ENCODE measurements around the gene INPP4A. TPM values are rescaled to one million over a fixed set of nuclear protein-coding genes. Genes with fewer than 3 reads are reported as not detected.
A peak's percentile ranks its signal among the peaks of the same experiment; 100 is the strongest.

INPP4A gene
- total RNA-seq (2014; rRNA removed) (23.4 and 28.6 TPM in 2 replicates), Bru-seq, nascent RNA (percentile 67 among the genes with signal in this experiment), BruChase-seq, experiment 1, labeled RNA remaining after a 6-hour chase (percentile 63 among the genes with signal in this experiment), BruChase-seq, experiment 2, labeled RNA remaining after a 2-hour chase (percentile 75 among the genes with signal in this experiment)
- long read RNA-seq, transcript INPP4A-205 (25 exons, 3,365 nt) = major isoform, 11 of 59 reads
- long read RNA-seq, partial matches to known transcripts = 22 of 59 reads
- long read RNA-seq, other reads (novel, unspliced or antisense) = 26 of 59 reads

- no peaks in the 10 kb centered on the region for H3F3A ChIP-seq (ENCODE audit: low read length, unreplicated experiment)
- peak within 1 kb of the TSS; percentile 94 for H3K4me2 ChIP-seq (ENCODE audit: low read length)
- ChIA-PET POLR2A (ENCODE audit: unreplicated experiment) (no interaction called here), CTCF (no interaction called here)
- peaks cover 45% of the 10 kb centered on the region for H3K79me2 ChIP-seq (ENCODE audit: low read length)
- no peaks in the 10 kb centered on the region for H3K9me3 ChIP-seq (ENCODE audit: low read length)
- H3K9me2 ChIP-seq (replicated peaks; ENCODE audit: low read length) = no peaks in the 10 kb centered on the region
- H3K9ac ChIP-seq (ENCODE audit: low read length) = peak within 1 kb of the TSS; percentile 75
- DNase-seq (peak; percentile 80), ATAC-seq (peak; percentile 90)
- H3K4me3 ChIP-seq (ENCODE audit: low read length) = peak within 1 kb of the TSS; percentile 85
- H2AFZ ChIP-seq (ENCODE audit: low read length) = peak within 1 kb of the TSS; percentile 98
- H4K20me1 ChIP-seq (ENCODE audit: low read length) = peaks cover 24% of the 10 kb centered on the region
- H3K4me1 ChIP-seq (ENCODE audit: insufficient read depth, low read length) = peaks cover 22% of the 10 kb centered on the region
- no peak within 1 kb of the TSS for H3K27ac ChIP-seq (ENCODE audit: low read length)
- TF ChIP-seq CTCF (conservative IDR thresholded peaks at IDR 0.05; ENCODE audit: low read depth, low read length) (no peak), EZH2phosphoT487 (IDR thresholded peaks at IDR 0.05; ENCODE audit: borderline replicate concordance, low read length) (no peak), EZH2 (IDR thresholded peaks at IDR 0.05; ENCODE audit: low read length, unreplicated experiment) (no peak)
- H3K27me3 ChIP-seq (ENCODE audit: low read length) = no peaks in the 10 kb centered on the region
- BruUV-seq (replicated peaks) = no TSS peak
- intact Hi-C loops (cut with micrococcal nuclease) = loop anchor here (10.0 kb wide), 1 partner anchor 160 kb away; the partner anchor contains the start of genes COA5 and UNC50
- H3K36me3 ChIP-seq (ENCODE audit: low read depth, low read length) = no peaks in the 10 kb centered on the region
Measured at GRCh38 chr2:98444436-98445176, at the start of gene INPP4A. INPP4A (plus strand) TSS chr2:98444858; CDS start chr2:98520049, 75,191 bp downstream.

DNA sequence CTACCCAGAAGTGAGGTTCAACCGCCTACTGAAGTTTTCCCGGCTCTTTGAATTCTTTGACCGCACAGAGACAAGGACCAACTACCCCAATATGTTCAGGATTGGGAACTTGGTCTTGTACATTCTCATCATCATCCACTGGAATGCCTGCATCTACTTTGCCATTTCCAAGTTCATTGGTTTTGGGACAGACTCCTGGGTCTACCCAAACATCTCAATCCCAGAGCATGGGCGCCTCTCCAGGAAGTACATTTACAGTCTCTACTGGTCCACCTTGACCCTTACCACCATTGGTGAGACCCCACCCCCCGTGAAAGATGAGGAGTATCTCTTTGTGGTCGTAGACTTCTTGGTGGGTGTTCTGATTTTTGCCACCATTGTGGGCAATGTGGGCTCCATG lies 48.7 kb upstream of the INPP4A start:
- ATAC-seq (no peak), DNase-seq (no peak)
- no peaks in the 10 kb centered on the region for H3K9me2 ChIP-seq (replicated peaks; ENCODE audit: low read length)
- no peaks in the 10 kb centered on the region for H3F3A ChIP-seq (ENCODE audit: low read length, unreplicated experiment)
- H3K4me1 ChIP-seq (ENCODE audit: insufficient read depth, low read length) = no peaks in the 10 kb centered on the region
- H3K9ac ChIP-seq (ENCODE audit: low read length) = no peak overlapping the region
- no peaks in the 10 kb centered on the region for H3K9me3 ChIP-seq (ENCODE audit: low read length)
- no TSS peak for BruUV-seq (replicated peaks)
- TF ChIP-seq EZH2phosphoT487 (IDR thresholded peaks at IDR 0.05; ENCODE audit: borderline replicate concordance, low read length) (no peak), CTCF (conservative IDR thresholded peaks at IDR 0.05; ENCODE audit: low read depth, low read length) (no peak), EZH2 (IDR thresholded peaks at IDR 0.05; ENCODE audit: low read length, unreplicated experiment) (no peak)
- H3K4me3 ChIP-seq (ENCODE audit: low read length) = no peak overlapping the region
- H4K20me1 ChIP-seq (ENCODE audit: low read length) = no peaks in the 10 kb centered on the region
- H3K36me3 ChIP-seq (ENCODE audit: low read depth, low read length) = no peaks in the 10 kb centered on the region
- peaks cover 24% of the 10 kb centered on the region for H3K27me3 ChIP-seq (ENCODE audit: low read length)
- CTCF ChIA-PET = no interaction called here
- H3K79me2 ChIP-seq (ENCODE audit: low read length) = no peaks in the 10 kb centered on the region
- no peak overlapping the region for H3K4me2 ChIP-seq (ENCODE audit: low read length)
- no peak overlapping the region for H3K27ac ChIP-seq (ENCODE audit: low read length)
- intact Hi-C loops (cut with micrococcal nuclease) = no loop called here
- H2AFZ ChIP-seq (ENCODE audit: low read length) = no peak overlapping the region
- POLR2A ChIA-PET (ENCODE audit: unreplicated experiment) = no interaction called here

Data from PC-3 (cell line).